ENCODE results near the gene IL16. TPM values are rescaled to one million over a fixed set of nuclear protein-coding genes. Genes with fewer than 3 reads are reported as not detected.

The IL16 gene
- total RNA-seq, 3 donors from 2014 or later (not counting 1 experiment from before 2014, with no cell fraction given) = 98.1 to 153 (median 114) TPM

DNA sequence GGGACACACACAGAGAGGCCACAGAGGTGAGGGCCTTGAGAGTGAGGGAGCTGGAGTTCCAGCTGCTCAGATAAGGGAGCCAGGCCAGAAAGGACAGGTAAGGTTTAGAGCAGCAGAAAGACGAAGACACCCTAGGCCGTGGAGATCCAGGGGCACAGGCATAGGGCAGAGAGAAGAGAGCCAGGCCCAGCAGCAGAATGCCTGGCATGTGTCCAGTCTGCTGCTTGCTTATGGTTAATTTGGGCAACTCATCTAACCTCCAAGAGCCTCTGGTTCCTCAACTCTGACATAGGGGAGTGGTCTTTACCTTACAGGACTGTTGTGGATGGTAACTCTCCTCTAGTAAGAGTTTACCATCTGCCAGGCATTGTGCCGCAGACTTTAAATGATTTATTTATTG lies 91.4 kb downstream of the IL16 start:
- Mint-ChIP-seq H3K9me3 (peaks cover 0 to 3% of the 10 kb centered on the region in 2 donors), H3K27me3 (ENCODE audit: low read depth in 2 of 2) (no peaks in the 10 kb centered on the region), H3K36me3 (peaks cover 7% of the 10 kb centered on the region), H3K27ac (peak overlapping the region; percentile 93 to 98), H3K4me1 (peaks cover 53 to 56% of the 10 kb centered on the region in 2 donors), H3K4me3 (no peak overlapping the region)
- DNase-seq (no peak), ATAC-seq (no peak)
- H3K27me3 ChIP-seq (ENCODE audit: control insufficient read depth, insufficient read depth, low read length) = no peaks in the 10 kb centered on the region
- H3K27ac ChIP-seq (ENCODE audit: low read length) = peak overlapping the region; percentile 84
- no peak overlapping the region for H3K4me3 ChIP-seq (ENCODE audit: low read length)
- TF ChIP-seq, protein P1, sequence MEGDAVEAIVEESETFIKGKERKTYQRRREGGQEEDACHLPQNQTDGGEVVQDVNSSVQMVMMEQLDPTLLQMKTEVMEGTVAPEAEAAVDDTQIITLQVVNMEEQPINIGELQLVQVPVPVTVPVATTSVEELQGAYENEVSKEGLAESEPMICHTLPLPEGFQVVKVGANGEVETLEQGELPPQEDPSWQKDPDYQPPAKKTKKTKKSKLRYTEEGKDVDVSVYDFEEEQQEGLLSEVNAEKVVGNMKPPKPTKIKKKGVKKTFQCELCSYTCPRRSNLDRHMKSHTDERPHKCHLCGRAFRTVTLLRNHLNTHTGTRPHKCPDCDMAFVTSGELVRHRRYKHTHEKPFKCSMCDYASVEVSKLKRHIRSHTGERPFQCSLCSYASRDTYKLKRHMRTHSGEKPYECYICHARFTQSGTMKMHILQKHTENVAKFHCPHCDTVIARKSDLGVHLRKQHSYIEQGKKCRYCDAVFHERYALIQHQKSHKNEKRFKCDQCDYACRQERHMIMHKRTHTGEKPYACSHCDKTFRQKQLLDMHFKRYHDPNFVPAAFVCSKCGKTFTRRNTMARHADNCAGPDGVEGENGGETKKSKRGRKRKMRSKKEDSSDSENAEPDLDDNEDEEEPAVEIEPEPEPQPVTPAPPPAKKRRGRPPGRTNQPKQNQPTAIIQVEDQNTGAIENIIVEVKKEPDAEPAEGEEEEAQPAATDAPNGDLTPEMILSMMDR (IDR thresholded peaks at IDR 0.05) = no peak
- intact Hi-C loops (cut with micrococcal nuclease) = loop anchor here (5.0 kb wide), 1 partner anchor 34 kb away; the partner anchor contains the start of gene STARD5
- H3K9me3 ChIP-seq (ENCODE audit: control insufficient read depth, insufficient read depth, low read length) = no peaks in the 10 kb centered on the region
- 93% methylated on average over 2 of the region's 3 CpGs for WGBS (ENCODE audit: insufficient coverage)
- no peaks in the 10 kb centered on the region for H3K36me3 ChIP-seq (ENCODE audit: control insufficient read depth, insufficient read depth, low read length)
- H3K4me1 ChIP-seq (ENCODE audit: control insufficient read depth, insufficient read depth, low read length) = peaks cover 55% of the 10 kb centered on the region

DNA sequence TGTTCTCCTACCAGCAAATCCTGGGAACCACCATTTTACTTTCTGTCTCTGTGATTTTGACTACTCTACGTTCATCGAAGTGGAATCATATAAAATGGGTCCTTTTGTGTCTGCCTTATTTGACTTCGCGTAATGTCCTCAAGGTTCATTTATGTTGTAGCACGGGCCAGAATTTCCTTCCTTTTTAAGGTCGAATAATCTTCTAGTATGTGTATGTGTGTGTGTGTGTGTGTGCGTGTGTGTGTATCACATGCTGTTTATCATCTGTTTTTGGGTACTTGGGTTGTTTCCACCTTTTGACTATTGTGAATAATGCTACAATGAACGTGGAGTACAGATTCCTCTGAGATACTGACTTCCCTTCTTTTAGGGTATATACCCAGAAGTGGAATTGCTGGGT lies 91.9 kb downstream of the IL16 start:
- H3K4me3 ChIP-seq (ENCODE audit: low read length) = no peak overlapping the region
- WGBS (ENCODE audit: insufficient coverage) = 66% methylated on average over 7 of the region's 8 CpGs
- DNase-seq = no peak
- ATAC-seq = no peak
- H3K36me3 Mint-ChIP-seq = peaks cover 7% of the 10 kb centered on the region
- peaks cover 55 to 61% of the 10 kb centered on the region in 2 donors for H3K4me1 Mint-ChIP-seq
- peaks cover 0 to 3% of the 10 kb centered on the region in 2 donors for H3K9me3 Mint-ChIP-seq
- intact Hi-C loops (cut with micrococcal nuclease) = loop anchor here (5.0 kb wide), 1 partner anchor 34 kb away; the partner anchor contains the start of gene STARD5
- H3K4me3 Mint-ChIP-seq = no peak overlapping the region
- peaks cover 61% of the 10 kb centered on the region for H3K4me1 ChIP-seq (ENCODE audit: control insufficient read depth, insufficient read depth, low read length)
- H3K27me3 Mint-ChIP-seq (ENCODE audit: low read depth in 2 of 2) = no peaks in the 10 kb centered on the region
- H3K36me3 ChIP-seq (ENCODE audit: control insufficient read depth, insufficient read depth, low read length) = no peaks in the 10 kb centered on the region
- H3K9me3 ChIP-seq (ENCODE audit: control insufficient read depth, insufficient read depth, low read length) = no peaks in the 10 kb centered on the region
- no peaks in the 10 kb centered on the region for H3K27me3 ChIP-seq (ENCODE audit: control insufficient read depth, insufficient read depth, low read length)
- TF ChIP-seq, protein P1 (IDR thresholded peaks at IDR 0.05) = no peak
- peak overlapping the region; percentile 84 for H3K27ac ChIP-seq (ENCODE audit: low read length)
- H3K27ac Mint-ChIP-seq = peak overlapping the region in 1 of 2 donors; percentile 42

DNA sequence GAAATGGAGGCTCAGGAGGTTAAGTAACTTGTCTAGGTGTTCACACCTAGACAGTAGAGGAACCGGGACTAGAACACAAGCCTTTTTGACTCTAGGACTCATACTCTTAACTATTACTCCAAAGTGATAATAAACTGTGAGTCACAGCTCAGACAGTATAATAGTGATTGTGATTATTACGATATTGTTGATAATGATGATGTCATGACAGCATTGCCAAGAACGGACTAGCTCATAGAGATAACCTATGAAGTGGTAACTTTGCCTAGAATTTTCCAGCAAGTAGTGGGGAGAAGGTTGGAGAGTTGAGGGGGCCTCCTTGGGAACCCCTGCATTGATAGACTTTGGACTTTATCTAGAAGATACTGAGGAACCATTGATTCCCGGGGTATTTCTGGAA lies 93.2 kb downstream of the IL16 start:
- DNase-seq (no peak), ATAC-seq (no peak)
- Histone ChIP-seq H3K27ac (ENCODE audit: low read length) (no peak overlapping the region), H3K4me3 (ENCODE audit: low read length) (no peak overlapping the region), H3K36me3 (ENCODE audit: control insufficient read depth, insufficient read depth, low read length) (no peaks in the 10 kb centered on the region), H3K27me3 (ENCODE audit: control insufficient read depth, insufficient read depth, low read length) (no peaks in the 10 kb centered on the region), H3K9me3 (ENCODE audit: control insufficient read depth, insufficient read depth, low read length) (no peaks in the 10 kb centered on the region), H3K4me1 (ENCODE audit: control insufficient read depth, insufficient read depth, low read length) (peaks cover 73% of the 10 kb centered on the region)
- Mint-ChIP-seq H3K4me1 (peaks cover 64 to 73% of the 10 kb centered on the region in 2 donors), H3K9me3 (peaks cover 0 to 3% of the 10 kb centered on the region in 2 donors), H3K27ac (peak overlapping the region in 1 of 2 donors; percentile 51), H3K4me3 (no peak overlapping the region), H3K27me3 (ENCODE audit: low read depth in 2 of 2) (no peaks in the 10 kb centered on the region), H3K36me3 (peaks cover 7% of the 10 kb centered on the region)
- intact Hi-C loops (cut with micrococcal nuclease) = loop anchor here (5.0 kb wide), 1 partner anchor 32 kb away; the partner anchor contains the start of gene STARD5
- WGBS (ENCODE audit: insufficient coverage) = 99% methylated on average over 3 of the region's 4 CpGs
- TF ChIP-seq, protein P1 (IDR thresholded peaks at IDR 0.05) = no peak

Data from natural killer cell (primary cell).